Activated CD8-positive, alpha-beta T cell treated with anti-CD3 and anti-CD28 coated beads for 36 hours (primary cell): Measurements from ENCODE around the gene LAMB2. TPM values are rescaled to one million over a fixed set of nuclear protein-coding genes. Genes with fewer than 3 reads are reported as not detected.
A peak's percentile ranks its signal among the peaks of the same experiment; 100 is the strongest.

ENCODE experiments used
- ATAC-seq: fragments of 200-7000 bp; cut with Tn5 transposase; one replicate; pipeline ENCODE4 v1.10.0; 2021; ENCODE audit warnings: mild to moderate bottlenecking, moderate library complexity
- CTCF ChIA-PET: fragments of 350-600 bp; sonication (Branson Sonifier 250); formaldehyde crosslinking; loops from one replicate; lab custom pipeline; 2021; ENCODE audit warnings: antibody characterized with exemption; lab: Charles Lee
- POLR2A ChIA-PET: fragments of 350-600 bp; sonication (Branson Sonifier 250); formaldehyde crosslinking; loops from one replicate; lab custom pipeline; 2021; ENCODE audit warnings: antibody characterized with exemption; lab: Charles Lee
- DNase-seq: peaks from one replicate; pipeline ENCODE4 v3.0.0-alpha.2; 2020
- H3K27ac Mint-ChIP-seq: one replicate; pipeline ENCODE4 v1.8.0; 2021; ENCODE audit warnings: mild to moderate bottlenecking, mixed read lengths
- H3K27me3 Mint-ChIP-seq: one replicate; pipeline ENCODE4 v1.8.0; 2021; ENCODE audit warnings: mixed read lengths
- H3K36me3 Mint-ChIP-seq: one replicate; pipeline ENCODE4 v1.8.0; 2021; ENCODE audit warnings: low read depth, mixed read lengths
- H3K4me1 Mint-ChIP-seq: one replicate; pipeline ENCODE4 v1.8.0; 2021; ENCODE audit warnings: low read depth, mixed read lengths
- H3K4me3 Mint-ChIP-seq: one replicate; pipeline ENCODE4 v1.8.0; 2021; ENCODE audit warnings: mild to moderate bottlenecking, moderate library complexity, mixed read lengths
- H3K9me3 Mint-ChIP-seq: one replicate; pipeline ENCODE4 v1.8.0; 2021; ENCODE audit warnings: mixed read lengths
- CTCF ChIP-seq: fragments of 200-600 bp; IDR thresholded peaks from one replicate; pipeline ENCODE4 v1.8.0; 2022; ENCODE audit warnings: antibody characterized with exemption, mild to moderate bottlenecking
- intact Hi-C: fragments of 100-400 bp; cut with micrococcal nuclease; formaldehyde crosslinking; loops from one replicate; pipeline ENCODE4 v1.10.0; 2022
- total RNA-seq, 2 experiments: library from RNA; stranded (reverse); gene quantifications; one replicate each; pipeline ENCODE4 v1.2.3, GENCODE V29; 2021

The LAMB2 gene
- total RNA-seq, 2 experiments from 2014 or later, result not detected

- no peak for DNase-seq
- H3K27ac Mint-ChIP-seq, result no peak overlapping the region
- intact Hi-C loops, result no loop called here
These were observed 2.6 kb upstream of the LAMB2 start for GRCh38 chr3:49135499-49135898.

GRCh38 chr3:49134471-49135265 is 1.8 kb upstream of the LAMB2 start:
- POLR2A ChIA-PET, result interaction anchor here (1.7 kb wide), 1 partner anchor 35 kb away, joined by 6 read pairs; no protein-coding TSS in a partner anchor
- TF ChIP-seq CTCF, result no peak
- Mint-ChIP-seq H3K4me1 (no peaks in the 10 kb centered on the region), H3K9me3 (no peaks in the 10 kb centered on the region), H3K36me3 (no peaks in the 10 kb centered on the region), H3K27ac (no peak overlapping the region), H3K4me3 (no peak overlapping the region), H3K27me3 (peaks cover 3% of the 10 kb centered on the region)
- DNase-seq, result no peak
- CTCF ChIA-PET, result no interaction called here
- intact Hi-C loops, result no loop called here
- no peak for ATAC-seq

More at GRCh38 chr3:49135499-49135898, 2.6 kb upstream of the LAMB2 start:
- Mint-ChIP-seq H3K4me3 (no peak overlapping the region), H3K36me3 (no peaks in the 10 kb centered on the region), H3K27me3 (peaks cover 3% of the 10 kb centered on the region), H3K9me3 (no peaks in the 10 kb centered on the region), H3K4me1 (no peaks in the 10 kb centered on the region)
- no peak for ATAC-seq
- POLR2A ChIA-PET, result no interaction called here
- CTCF ChIA-PET, result no interaction called here
- TF ChIP-seq CTCF, result no peak

DNA sequence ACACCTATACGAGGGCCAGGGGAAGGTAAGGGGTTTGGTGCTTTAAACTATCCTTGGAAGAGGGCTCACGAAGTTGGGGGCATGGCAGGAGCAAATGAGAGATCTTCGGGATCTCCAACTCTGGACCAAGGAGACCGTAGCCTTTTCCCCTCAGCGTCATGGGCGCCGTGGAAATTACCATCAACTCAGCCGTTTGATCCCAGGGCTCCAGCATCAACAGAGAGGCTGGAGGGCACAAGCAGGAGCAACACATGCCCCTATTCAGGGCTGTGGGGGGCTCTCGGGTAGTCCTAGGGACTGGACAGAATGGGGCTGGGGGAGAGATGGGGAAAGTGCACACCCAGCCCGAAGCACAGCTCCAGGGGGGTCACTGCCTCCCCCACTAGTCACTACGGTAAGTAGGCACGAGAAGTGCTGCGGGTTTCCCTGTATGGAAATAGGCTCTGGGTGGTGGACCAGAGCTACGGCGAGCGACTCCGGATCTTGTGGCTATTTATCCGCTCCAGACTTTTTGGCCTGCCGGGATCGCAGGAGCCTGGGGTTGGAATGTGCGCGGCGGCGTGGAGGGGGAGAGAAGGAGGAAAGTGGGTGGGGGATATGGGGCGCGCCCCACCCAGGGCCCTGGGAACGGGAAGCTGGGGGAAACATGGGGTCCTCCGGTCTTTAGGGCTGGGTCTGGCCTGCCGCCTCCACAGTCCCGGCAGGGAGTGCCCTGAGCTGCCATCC is 539 bp upstream of the LAMB2 start:
- Mint-ChIP-seq H3K27ac (no peak overlapping the region), H3K4me3 (no peak overlapping the region), H3K36me3 (no peaks in the 10 kb centered on the region), H3K27me3 (peaks cover 3% of the 10 kb centered on the region), H3K4me1 (no peaks in the 10 kb centered on the region), H3K9me3 (no peaks in the 10 kb centered on the region)
- ChIA-PET POLR2A (interaction anchor here (0.7 to 1.7 kb wide), 3 partner anchors 9 to 65 kb away, joined by 3 to 6 read pairs (median 4); no protein-coding TSS in a partner anchor), CTCF (interaction anchor here (1.6 kb wide), 1 partner anchor 39 kb away, joined by 3 read pairs; no protein-coding TSS in a partner anchor)
- ATAC-seq, result peak; percentile 27
- no peak for DNase-seq
- no peak for TF ChIP-seq CTCF
- intact Hi-C loops, result no loop called here

DNA sequence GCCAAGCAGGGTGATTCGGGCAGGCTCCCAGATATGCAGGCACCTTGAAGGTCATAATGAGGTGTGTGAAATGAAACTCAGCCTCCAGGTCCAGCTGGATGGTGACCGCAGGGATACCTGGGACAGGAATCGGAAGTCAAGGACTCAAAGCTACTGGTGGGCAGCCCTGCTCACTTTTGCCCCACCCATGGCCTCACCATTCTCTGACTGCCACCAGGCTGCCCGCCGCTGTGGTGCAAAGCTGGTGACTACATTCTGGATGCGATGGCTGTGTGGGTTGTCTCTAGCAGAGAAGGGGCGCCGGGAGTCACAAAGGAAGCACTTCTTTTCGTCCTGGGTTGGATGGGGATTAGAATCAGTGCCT is 795 bp downstream of the LAMB2 start:
- ChIA-PET CTCF (interaction anchor here (1.3 to 1.6 kb wide), 2 partner anchors 38 kb away, joined by 3 to 4 read pairs; no protein-coding TSS in a partner anchor), POLR2A (interaction anchor here (1.7 kb wide), 1 partner anchor 11 kb away, joined by 9 read pairs; the partner anchor contains the start of gene USP19)
- no peak for TF ChIP-seq CTCF
- no peaks in the 10 kb centered on the region for H3K27me3 Mint-ChIP-seq
- no peak overlapping the region for H3K27ac Mint-ChIP-seq
- H3K4me1 Mint-ChIP-seq, result no peaks in the 10 kb centered on the region
- DNase-seq (no peak), ATAC-seq (no peak)
- no peak overlapping the region for H3K4me3 Mint-ChIP-seq
- no peaks in the 10 kb centered on the region for H3K9me3 Mint-ChIP-seq
- intact Hi-C loops, result no loop called here
- H3K36me3 Mint-ChIP-seq, result no peaks in the 10 kb centered on the region
